GM21825 (cell line): ENCODE results near the gene AUTS2.

Experiments
- ATAC-seq: cut with Tn5 transposase; IDR thresholded peaks from one replicate; pipeline ENCODE4 v1.9.1; 2021; ENCODE audit warnings: mild to moderate bottlenecking, moderate library complexity; ENCODE audit not compliant: unreplicated experiment

AUTS2 gene

GRCh38 chr7:70595755-70596597 is 997.7 kb downstream of the AUTS2 start:
- no peak for ATAC-seq

DNA sequence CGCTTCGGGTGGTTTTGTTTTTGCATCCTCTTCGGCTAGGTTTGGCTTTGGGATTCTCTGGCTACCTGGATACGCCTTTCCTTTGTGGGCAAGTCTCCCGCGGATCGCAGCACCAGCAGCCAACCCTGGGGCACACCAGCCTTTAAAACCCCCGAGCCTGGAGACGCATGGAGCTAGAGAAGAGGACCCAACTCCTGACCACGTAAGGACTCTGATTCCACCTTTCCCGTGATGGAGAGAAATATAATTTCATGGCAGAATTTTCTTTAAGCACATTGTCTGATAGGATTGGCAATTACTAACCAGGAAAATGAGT is 998.3 kb downstream of the AUTS2 start:
- no peak for ATAC-seq

DNA sequence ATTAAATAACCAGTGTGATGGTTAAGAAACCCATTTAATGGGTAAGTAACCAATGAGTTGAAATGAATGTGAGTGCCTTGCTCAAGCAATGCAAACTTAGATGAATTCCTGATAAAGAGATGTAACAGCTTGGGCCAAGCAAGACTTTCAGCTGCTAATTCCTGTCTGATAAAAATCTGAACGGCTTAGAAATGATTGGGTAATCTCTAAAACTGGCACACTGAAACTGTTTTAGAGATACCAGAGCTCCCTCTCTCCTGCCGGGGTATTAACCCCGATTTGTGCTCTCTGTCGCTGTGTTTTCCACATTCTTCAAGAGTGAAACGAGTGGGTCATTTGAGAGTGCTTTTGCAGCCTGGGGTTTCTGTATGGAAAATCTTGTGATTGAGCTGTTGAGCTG is 998.8 kb downstream of the AUTS2 start:
- ATAC-seq, result no peak

- ATAC-seq, result no peak
Observed at GRCh38 chr7:70598976-70599375, 1000.7 kb downstream of the AUTS2 start.

- no peak for ATAC-seq
Observed at GRCh38 chr7:70599446-70600190, 1001.3 kb downstream of the AUTS2 start.

- ATAC-seq, result no peak
Observed at GRCh38 chr7:70600993-70601392, 1002.7 kb downstream of the AUTS2 start.

GRCh38 chr7:70602117-70602516 is 1003.8 kb downstream of the AUTS2 start:
- ATAC-seq, result no peak

- ATAC-seq, result no peak
Observed at GRCh38 chr7:70607281-70607680, 1009.0 kb downstream of the AUTS2 start.

- no peak for ATAC-seq
Observed at GRCh38 chr7:70607759-70608158, 1009.5 kb downstream of the AUTS2 start.

DNA sequence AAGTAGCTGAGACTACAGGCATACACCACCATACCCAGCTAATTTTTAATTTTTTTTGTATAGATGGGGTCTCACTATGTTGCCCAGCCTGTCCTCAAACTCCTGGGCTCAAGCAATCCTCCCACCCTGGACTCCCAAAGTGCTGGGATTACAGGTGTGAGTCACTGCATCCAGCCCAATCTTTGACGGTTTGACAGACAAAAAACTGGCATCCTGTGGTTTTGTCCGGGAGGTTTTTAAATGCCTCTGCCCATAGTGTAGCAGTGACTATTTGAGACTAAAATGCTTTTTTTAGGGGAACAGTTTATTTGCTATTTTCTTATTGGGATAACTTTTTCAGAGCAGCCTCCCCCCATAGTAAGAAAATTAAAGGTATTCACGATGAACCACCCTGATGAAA is 1010.0 kb downstream of the AUTS2 start:
- ATAC-seq, result no peak

DNA sequence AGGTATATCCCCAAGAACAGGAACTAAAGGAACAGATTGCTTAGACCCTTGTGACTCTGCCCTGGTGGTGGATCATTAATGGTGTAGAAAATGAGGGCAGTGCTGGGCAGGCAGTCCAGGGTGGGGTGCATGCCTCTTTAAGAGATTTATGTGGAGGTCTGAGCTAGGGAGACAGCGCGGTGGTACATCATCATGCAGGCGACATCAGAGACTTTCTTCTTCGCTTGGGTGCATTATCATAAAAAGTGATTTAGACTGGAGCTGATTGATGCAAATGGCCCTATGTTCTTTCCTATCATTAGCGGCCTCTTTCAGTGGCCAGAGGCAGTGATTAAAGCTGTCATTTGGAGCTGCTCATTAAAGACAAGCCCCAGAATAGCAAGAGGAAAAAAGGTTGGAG is 1014.5 kb downstream of the AUTS2 start:
- ATAC-seq, result no peak

DNA sequence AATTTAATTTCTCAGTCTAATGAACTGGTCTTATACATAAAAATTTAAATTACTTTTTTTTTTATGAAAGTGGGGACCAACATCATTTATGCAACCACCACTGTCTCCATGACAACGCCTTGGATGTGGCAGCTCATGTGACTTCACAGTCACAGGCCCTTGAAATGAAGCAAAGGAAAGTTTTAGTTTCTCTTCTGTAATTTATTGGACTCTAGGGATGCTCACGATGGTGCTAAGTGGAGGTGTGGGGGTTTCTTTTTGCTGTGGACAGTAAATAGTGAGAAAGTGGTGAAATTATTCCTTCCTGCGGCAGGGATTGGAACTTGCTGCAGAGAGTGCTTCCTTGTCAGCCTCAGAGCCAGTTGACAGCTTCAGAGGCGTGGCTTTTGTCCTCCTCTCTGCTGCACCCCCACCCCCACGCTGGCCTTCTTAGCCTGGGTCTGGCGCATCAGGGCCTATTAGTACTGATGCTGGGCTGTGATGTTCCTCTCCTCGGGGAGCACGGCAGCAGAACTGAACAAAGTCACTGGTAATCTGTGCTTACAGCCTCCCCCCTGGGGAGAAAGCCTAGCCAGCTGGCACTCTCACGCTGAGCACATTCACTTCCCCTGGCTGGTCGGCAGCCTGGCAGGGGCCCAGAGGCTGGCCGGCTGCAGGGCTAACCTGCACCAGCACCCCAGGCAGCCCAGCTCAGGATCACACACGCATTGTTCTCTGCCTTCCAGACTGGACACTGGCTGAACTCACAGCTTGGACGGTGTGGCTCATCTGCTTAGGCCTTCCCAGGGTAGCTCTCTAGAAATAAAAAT is 1016.2 kb downstream of the AUTS2 start:
- no peak for ATAC-seq

DNA sequence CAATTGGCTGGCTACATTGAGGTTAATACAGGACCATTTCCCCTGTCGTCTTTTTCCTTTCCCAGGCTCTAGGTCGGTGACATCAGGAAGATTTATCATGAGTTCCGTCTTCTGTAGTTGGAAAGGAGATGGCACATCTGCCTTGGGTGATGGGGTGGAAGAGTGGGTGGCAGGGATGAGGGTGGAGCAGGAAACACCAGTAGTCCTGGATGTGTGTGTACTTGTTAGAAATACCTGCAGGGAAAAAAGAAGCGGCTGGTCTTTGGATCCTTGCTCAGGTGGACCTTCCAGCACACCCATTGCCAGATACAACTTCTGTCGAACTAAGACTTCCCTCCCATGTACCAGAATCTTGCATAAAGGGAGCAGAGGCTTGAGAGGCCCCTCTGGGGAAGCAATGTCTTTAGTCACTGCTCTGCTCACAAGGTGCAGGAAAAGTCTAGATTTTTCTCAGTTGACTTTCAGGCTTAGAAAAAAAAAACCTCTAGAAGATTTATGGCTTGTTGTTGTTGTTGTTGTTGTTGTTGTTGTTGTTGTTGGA is 1016.9 kb downstream of the AUTS2 start:
- no peak for ATAC-seq

- no peak for ATAC-seq
Observed at GRCh38 chr7:70616211-70616610, 1017.9 kb downstream of the AUTS2 start.

GRCh38 chr7:70616821-70617220 is 1018.5 kb downstream of the AUTS2 start:
- ATAC-seq, result no peak

DNA sequence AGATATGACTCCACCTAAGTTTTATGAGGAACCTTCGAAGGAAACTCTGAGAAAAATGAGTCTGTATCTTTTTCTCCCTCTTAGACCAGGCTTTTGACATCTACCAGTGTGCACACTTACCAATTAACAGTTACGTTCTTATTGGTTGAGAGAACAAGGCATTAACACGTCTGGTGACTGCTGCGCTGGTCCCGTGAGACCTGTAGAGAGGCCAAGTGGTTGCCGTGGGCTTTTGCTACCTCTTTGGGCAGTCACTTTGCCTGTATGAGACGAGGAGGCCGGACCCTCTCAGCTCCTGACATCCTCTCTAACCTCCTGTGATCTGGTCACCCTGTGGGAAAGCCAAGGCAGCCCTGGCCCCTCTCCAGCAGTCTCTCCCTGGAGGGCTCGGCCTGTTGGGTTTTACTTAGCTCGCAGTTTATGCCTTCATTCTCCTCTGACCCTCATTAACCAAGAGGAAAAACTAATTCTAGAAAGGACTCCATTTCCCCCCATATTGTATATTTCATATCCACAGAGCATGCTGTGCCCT is 1019.8 kb downstream of the AUTS2 start:
- ATAC-seq, result no peak

DNA sequence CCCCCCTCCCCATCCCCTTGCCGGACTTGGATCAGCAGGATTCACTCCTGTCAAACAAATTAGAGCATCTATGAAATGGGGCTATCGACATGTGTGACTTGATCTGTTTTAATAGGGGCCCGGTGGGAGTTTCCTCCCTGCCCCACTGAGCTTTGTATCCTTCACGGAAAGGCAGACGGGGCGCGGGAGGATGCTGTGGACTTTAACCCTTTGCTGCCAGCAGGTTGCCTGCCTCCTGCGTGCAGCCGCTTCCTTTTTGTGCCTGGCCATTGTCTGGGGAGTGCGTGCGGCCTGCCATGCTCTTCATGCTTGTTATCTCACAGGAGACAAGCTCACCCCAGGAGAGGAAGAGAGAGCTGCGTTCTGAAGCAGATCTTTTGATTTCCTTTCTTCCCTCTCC is 1020.9 kb downstream of the AUTS2 start:
- ATAC-seq, result no peak

GRCh38 chr7:70619659-70620058 is 1021.4 kb downstream of the AUTS2 start:
- ATAC-seq, result no peak

DNA sequence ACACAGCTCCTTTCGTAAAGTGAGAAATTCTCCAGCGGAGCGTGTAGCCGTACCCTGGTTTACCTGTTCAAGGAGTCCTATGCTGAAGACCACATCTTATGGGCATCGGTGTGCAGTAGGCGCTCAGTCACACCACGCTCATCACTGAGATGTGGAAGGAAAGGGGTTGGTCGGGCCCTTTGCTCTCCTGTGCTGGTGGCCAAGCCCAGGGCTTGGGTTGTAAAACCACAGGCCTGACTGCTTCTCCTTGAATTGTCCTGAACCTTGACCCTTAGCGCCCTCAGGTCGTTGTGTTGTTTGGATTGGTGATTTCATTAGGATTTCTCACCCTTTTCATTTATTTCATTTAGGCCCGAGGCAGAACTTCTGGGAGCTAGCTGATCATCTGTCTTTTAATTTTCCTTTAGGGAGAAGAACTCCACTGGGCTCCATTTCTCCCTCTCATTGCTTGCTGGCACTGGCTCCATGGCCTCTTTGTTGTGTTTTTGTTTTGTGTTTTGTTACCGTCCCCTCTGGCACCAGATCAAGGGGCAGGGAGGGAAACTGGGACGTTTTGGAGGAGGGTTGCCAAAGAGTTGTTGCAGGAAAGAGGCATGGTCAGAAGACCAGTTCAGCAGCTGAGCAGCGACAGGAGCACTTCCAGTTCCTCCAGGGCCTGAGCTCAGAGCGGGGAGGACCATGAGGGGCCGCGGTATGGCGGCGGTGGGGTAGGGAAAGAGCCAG is 1022.2 kb downstream of the AUTS2 start:
- ATAC-seq, result no peak

DNA sequence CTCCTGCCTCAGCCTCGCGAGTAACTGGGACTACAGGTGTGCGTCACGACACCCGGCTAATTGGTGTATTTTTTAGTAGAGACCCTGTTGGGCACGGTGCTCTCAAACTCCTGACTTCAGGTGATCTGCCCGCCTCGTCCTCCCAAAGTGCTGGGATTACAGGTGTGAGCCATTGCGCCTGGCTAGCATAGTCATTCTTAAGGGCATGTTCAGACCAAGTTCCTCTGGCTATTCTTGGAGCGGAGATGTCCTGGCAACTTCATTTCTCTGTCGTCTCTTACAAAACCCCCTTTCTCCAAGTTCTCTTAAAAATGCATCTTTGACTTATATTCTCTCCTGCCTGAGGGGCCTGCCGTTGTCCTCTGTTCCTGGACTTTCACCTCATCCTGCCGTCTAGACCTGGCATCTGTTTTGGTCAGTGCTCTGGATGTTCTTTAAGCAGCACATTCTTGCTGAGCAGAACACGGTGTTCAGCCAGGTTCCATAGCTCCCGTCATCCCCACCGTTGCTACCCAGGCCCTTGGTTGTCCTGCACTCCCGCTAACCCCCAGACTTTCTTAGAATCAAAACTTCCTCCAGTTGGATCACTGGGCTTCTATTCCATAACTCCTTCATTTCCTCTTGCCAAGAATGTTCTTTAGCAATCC is 1023.8 kb downstream of the AUTS2 start:
- ATAC-seq, result no peak
